Measurements from ENCODE around the gene CAVIN3.

- TF ChIP-seq ZFP3 (CRISPR knock-in tag; IDR thresholded peaks at IDR 0.05), result no peak
- TF ChIP-seq ZNF70 (CRISPR knock-in tag; IDR thresholded peaks at IDR 0.05), result no peak
Measured at GRCh38 chr11:6298605-6299004, 21.7 kb downstream of the CAVIN3 start.

Measured in SK-N-SH treated with all-trans-retinoic acid at 6 μM for 48 hours (cell line).